OCI-LY3 (cell line): ENCODE data around the gene SOCS7.

Experiments
- H2AFZ ChIP-seq: fragments of 200-600, 300-600 bp; shearing (Covaris generic); 2 replicates; pipeline ENCODE4 v1.6.0; 2014; ENCODE audit warnings: antibody characterized with exemption, low read depth, low read length
- H3K27ac ChIP-seq: fragments of 200-600, 300-600 bp; sonication (generic); 2 replicates; pipeline ENCODE4 v1.5.1; 2014; ENCODE audit warnings: mild to moderate bottlenecking, low read length, moderate library complexity, mixed read lengths
- H3K27me3 ChIP-seq: fragments of 200-600, 300-600 bp; sonication (generic); 2 replicates; pipeline ENCODE4 v1.6.1; 2014; ENCODE audit warnings: low read depth, low read length, mixed read lengths
- H3K36me3 ChIP-seq: fragments of 200-600, 300-600 bp; sonication (generic); replicated peaks from 2 replicates; pipeline ENCODE3; 2014; ENCODE audit warnings: low read depth, low read length, mixed read lengths
- H3K4me1 ChIP-seq: fragments of 300-600, 200-600 bp; sonication (generic); 2 replicates; pipeline ENCODE4 v1.6.1; 2014; ENCODE audit warnings: low read length, mixed read lengths
- H3K4me2 ChIP-seq: fragments of 200-600, 300-600 bp; sonication (generic); 2 replicates; pipeline ENCODE4 v1.6.1; 2014; ENCODE audit warnings: low read length, mixed read lengths
- H3K4me3 ChIP-seq: fragments of 300-600, 200-600 bp; sonication (generic); 2 replicates; pipeline ENCODE4 v1.5.1; 2014; ENCODE audit warnings: antibody characterized with exemption, mild to moderate bottlenecking, low read length, moderate library complexity
- H3K79me2 ChIP-seq: fragments of 300-600, 200-600 bp; shearing (Covaris generic); 2 replicates; pipeline ENCODE4 v1.6.1; 2014; ENCODE audit warnings: mild to moderate bottlenecking, low read length, mixed read lengths
- H3K9ac ChIP-seq: fragments of 300-600, 200-600 bp; shearing (Covaris generic); 2 replicates; pipeline ENCODE4 v1.6.0; 2014; ENCODE audit warnings: mild to moderate bottlenecking, low read length, moderate library complexity
- H3K9me3 ChIP-seq: fragments of 200-600, 300-600 bp; shearing (Covaris generic); 2 replicates; pipeline ENCODE4 v1.6.1; 2014; ENCODE audit warnings: low read length, mixed read lengths; ENCODE audit not compliant: insufficient read depth
- H4K20me1 ChIP-seq: fragments of 200-600, 300-600 bp; sonication (generic); 2 replicates; pipeline ENCODE4 v1.6.1; 2016; ENCODE audit warnings: low read length, mixed read lengths; ENCODE audit not compliant: insufficient read depth
- CTCF ChIP-seq: fragments of 200-600, 300-600 bp; sonication (generic); IDR thresholded peaks from 2 replicates; pipeline ENCODE4 v1.5.1; 2014; ENCODE audit warnings: antibody characterized with exemption, low read length, low read depth
- EZH2phosphoT487 ChIP-seq: fragments of 200-600 bp; shearing (Covaris generic); IDR thresholded peaks from 2 replicates; pipeline ENCODE4 v1.6.1; 2018; ENCODE audit warnings: antibody characterized with exemption, mixed run types, low read depth

SOCS7 gene

GRCh38 chr17:38430822-38431221, 79.2 kb downstream of the SOCS7 start:
- peaks cover 17% of the 10 kb centered on the region for H3K4me1 ChIP-seq
- no peaks in the 10 kb centered on the region for H3K36me3 ChIP-seq
- no peaks in the 10 kb centered on the region for H3K79me2 ChIP-seq
- no peaks in the 10 kb centered on the region for H3K9me3 ChIP-seq
- TF ChIP-seq CTCF (no peak), EZH2phosphoT487 (no peak)
- H2AFZ ChIP-seq, result no peak overlapping the region
- no peak overlapping the region for H3K4me2 ChIP-seq
- no peak overlapping the region for H3K27ac ChIP-seq
- H4K20me1 ChIP-seq, result no peaks in the 10 kb centered on the region
- no peak overlapping the region for H3K4me3 ChIP-seq
- H3K27me3 ChIP-seq, result peaks cover 11% of the 10 kb centered on the region
- H3K9ac ChIP-seq, result no peak overlapping the region

GRCh38 chr17:38431346-38432145, 79.9 kb downstream of the SOCS7 start:
- Histone ChIP-seq H3K4me1 (peaks cover 17% of the 10 kb centered on the region), H3K36me3 (no peaks in the 10 kb centered on the region), H3K79me2 (no peaks in the 10 kb centered on the region), H3K4me2 (no peak overlapping the region), H4K20me1 (no peaks in the 10 kb centered on the region), H3K4me3 (no peak overlapping the region), H3K27ac (no peak overlapping the region), H2AFZ (no peak overlapping the region), H3K9me3 (no peaks in the 10 kb centered on the region), H3K9ac (no peak overlapping the region), H3K27me3 (peaks cover 11% of the 10 kb centered on the region)
- no peak for TF ChIP-seq EZH2phosphoT487
- no peak for TF ChIP-seq CTCF

GRCh38 chr17:38434178-38434665, 82.6 kb downstream of the SOCS7 start:
- peaks cover 2% of the 10 kb centered on the region; the same call in 1 of the 2 replicates for H3K4me1 ChIP-seq
- H3K27ac ChIP-seq, result no peak overlapping the region
- TF ChIP-seq EZH2phosphoT487 (no peak), CTCF (no peak)
- H3K4me2 ChIP-seq, result no peak overlapping the region
- H3K36me3 ChIP-seq, result no peaks in the 10 kb centered on the region
- H3K4me3 ChIP-seq, result no peak overlapping the region
- no peaks in the 10 kb centered on the region for H4K20me1 ChIP-seq
- H3K27me3 ChIP-seq, result peaks cover 4% of the 10 kb centered on the region
- H2AFZ ChIP-seq, result no peak overlapping the region
- no peak overlapping the region for H3K9ac ChIP-seq
- no peaks in the 10 kb centered on the region for H3K9me3 ChIP-seq
- no peaks in the 10 kb centered on the region for H3K79me2 ChIP-seq

GRCh38 chr17:38435795-38436194, 84.2 kb downstream of the SOCS7 start:
- Histone ChIP-seq H3K9me3 (no peaks in the 10 kb centered on the region), H3K4me3 (no peak overlapping the region), H3K4me2 (no peak overlapping the region), H3K79me2 (no peaks in the 10 kb centered on the region), H3K36me3 (no peaks in the 10 kb centered on the region), H3K4me1 (no peaks in the 10 kb centered on the region), H2AFZ (no peak overlapping the region), H3K27ac (no peak overlapping the region), H3K9ac (no peak overlapping the region), H3K27me3 (no peaks in the 10 kb centered on the region), H4K20me1 (no peaks in the 10 kb centered on the region)
- TF ChIP-seq EZH2phosphoT487, result no peak
- no peak for TF ChIP-seq CTCF
